NCI-H1694 treated with DMSO at 0.1 percent for 48 hours (cell line): ENCODE measurements around the gene ZFHX3.

Experiments
- DNase-seq: peaks from one replicate; lab custom pipeline; 2025; lab: John Stamatoyannopoulos, UW

Gene ZFHX3

DNA sequence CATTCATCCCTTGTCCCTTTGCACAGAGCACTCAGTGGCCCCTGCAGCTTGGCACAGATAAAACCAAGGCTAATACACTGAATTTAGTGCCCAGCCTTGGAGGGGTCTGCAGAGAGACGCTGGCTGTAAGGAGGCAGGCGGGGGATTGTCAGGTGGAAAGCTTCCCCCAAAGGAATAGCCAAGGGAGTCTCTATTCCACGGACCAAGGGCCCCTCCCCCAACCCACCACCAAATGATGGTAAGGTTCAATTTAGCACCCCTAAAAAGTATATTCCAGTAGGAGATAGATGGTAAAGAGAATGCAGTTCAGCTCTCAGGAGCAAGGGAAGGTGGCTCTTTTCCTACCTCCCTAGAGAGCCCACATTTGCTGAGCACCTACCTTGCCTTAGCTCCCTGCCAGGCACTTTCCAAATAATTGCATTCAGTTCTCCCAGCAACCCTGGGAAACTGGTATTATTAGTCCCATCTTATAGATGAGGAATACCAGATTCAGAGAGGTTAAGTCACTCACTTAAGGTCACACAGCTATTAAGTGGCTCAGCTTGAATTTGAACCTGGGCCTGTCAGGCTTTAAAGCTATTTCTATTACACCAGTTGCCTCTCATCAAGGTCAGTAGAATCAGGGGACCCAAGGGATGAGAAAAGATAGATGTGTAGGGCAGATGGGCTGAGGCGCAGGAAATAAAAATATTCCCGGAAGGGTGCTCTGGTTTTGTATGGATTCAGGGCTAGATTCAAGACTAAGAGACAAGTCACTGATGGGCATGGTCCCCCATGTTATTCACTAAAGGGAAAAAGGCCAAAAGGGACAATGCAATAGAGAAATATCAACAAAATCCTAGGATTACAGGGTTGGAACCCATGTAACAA is 20.0 kb upstream of the ZFHX3 start:
- DNase-seq, result no peak

DNA sequence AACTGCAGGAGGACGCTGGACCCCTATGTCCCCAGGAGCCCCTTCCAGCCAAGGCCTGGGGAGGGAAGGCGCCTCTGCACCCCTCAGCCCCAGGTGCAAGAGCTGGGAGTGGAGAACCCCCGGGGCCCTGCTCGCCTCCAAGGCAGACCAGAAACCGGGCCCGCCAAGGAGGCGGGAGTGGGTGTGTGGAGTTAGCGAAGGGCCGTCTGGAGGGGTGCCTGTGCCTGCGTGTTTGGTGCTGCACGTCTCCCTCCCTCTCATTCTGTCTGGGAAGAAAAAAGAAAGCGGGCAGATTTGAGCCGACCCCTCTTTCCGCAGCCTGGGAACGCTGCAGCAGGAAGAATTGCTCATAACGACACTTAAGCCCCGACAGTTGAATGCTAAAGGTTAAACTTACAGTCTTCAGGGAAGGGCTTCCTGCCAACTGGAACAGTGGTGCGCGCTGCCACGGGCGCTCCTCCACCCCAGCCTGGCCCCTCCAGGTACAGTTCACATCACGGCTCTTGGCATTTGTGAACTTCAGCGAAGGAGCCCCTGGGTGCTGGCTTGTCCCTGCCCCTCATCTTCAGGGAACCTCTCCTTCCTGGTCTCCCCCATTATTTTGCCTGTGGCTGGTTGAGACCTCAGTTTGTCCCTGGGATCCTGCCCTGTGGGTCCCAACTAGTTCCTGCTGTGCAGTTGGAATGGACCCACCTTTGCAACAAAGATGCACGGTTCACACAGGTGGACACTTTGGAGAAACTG is 19.2 kb upstream of the ZFHX3 start:
- DNase-seq, result no peak

DNA sequence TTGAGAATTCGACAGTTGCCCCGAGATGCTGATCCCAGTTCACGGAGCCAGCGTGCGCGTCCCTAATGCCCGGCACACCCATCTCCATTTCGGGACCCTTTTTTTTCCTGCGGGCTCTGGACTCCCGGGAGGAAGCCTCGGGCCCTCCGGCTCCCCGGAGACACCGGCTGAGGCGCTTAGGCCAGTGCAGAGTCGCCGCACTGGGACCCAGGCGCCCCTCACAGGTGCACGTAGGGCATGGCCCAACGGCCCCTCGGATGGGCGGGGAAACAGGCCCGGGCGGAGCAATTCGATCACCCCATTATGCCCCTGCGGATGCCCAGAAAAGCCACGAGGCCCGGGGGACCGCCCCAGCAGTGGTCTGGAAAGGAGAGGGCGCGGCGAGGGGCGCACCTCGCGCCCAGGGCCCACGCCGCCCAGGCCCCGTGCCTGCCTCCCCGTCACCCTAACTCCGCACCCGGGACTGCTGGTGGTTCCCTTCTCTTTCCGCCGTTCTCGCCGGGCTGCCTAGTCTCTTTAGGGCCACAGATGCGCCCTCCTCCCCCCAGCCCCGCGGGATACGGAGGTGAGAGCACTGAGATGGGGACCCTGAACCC is 18.5 kb upstream of the ZFHX3 start:
- DNase-seq, result no peak

DNA sequence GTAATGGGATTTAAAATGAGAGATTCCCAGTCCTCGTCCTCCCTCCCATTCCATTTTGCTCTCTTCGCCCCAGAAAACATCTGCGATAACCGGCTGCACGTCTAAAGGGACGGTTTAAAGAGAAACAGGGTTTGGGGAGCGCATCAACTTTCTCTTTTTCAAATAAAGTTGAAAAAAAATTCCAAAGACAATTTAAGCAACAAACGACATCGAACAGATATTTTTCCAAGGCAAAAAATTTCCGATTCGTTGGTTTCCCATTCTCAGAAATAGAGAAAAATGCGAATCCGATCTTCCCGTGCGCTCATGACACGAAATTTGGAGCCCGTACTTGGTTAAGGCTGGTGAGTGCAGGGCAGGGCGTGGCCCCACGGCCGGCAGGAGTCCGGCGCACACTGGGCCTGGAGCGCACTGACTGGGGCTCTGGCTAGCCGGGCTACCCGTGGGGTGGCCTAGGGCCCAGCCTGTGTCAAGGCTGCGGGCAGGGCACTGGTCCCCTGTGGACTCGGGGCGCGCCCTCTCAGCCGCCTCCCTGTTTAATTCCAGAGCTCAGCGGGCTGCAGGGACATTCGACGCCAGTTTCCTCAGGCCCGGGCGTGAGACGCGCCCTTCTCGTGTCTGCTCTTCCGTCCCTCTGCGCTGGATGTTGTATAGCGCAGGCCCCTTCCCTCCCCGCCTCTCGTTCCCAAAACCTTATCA is 17.9 kb upstream of the ZFHX3 start:
- DNase-seq, result no peak

DNA sequence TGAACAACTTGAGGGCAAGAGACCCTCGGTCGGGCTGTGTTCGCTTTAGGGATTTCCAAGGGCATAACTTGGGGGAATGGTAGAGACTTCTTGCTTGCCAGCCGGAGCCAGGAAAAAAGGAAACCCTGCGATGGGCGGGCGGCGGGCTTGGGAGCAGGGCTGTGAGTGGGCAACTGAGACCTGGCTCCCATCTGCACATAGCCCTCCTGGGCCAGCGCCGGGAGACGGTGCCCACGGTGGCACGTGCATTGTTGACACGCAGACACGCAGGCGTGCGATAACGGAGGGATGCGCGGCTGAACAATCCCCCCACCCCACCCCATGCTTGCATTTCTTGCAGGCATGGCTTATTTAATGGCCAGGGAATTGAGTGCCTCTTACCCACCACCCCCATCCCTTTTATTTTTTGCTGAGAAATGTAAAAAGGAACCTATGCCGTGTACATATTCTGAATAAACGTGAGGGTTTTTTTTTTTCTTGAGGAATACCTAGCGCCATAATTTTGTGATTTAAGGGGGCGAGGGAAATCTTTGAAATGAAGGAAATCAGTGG is 17.1 kb upstream of the ZFHX3 start:
- no peak for DNase-seq

DNA sequence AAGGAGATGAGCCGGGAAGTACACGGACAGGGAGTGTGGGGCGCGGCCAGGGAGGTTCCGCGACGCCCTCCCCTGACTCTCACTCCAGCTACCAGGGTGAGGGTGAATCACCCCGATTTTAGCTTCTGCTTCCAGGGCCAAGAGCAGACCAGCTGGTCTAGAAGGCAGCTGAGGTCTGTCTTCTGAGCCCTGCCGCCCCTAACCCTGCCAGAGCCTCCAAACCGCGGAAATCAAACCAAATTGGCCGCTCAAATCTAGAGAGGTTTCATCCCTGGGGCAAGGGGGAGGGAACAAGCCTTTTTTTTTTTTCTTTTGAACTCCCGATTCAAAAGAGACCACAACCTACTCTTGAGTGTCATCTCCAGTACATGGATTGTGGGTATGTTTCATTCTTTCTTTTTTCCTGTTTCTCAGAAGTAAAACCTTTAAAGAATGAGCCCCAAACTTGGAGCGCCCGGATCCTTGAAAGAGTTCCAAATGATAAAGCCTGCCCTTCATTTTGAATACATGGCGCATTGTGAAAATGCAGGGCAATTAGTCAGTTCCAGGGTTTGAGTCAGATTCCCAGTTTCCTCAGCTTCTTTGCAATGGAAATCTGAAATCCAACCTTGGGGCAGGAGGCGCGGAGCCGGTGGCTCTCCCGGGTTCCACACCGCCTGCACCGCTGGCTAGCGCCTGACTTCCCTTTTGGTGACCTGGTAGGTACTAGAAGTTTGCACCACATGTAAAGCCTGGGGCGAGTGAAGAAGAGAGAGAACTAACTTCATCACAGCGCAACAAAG is 16.5 kb upstream of the ZFHX3 start:
- DNase-seq, result no peak

DNA sequence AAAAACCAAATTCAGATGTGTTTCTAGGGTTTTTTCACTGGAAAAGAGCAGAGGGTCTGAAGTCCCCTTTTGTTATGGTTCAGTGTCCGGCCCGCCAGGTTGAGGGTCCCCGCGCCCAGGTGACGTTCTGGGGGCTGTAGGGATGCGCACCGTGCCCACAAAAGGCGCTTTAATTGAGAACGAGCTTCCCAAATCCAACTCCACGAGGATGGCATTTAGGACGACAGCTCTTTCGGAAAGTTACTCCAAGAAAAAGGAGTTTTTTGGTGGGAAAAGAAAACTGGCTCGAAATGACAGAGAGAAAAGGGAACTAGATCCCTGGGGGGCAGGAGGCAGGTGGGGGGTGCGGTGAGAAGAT is 15.9 kb upstream of the ZFHX3 start:
- DNase-seq, result no peak

DNA sequence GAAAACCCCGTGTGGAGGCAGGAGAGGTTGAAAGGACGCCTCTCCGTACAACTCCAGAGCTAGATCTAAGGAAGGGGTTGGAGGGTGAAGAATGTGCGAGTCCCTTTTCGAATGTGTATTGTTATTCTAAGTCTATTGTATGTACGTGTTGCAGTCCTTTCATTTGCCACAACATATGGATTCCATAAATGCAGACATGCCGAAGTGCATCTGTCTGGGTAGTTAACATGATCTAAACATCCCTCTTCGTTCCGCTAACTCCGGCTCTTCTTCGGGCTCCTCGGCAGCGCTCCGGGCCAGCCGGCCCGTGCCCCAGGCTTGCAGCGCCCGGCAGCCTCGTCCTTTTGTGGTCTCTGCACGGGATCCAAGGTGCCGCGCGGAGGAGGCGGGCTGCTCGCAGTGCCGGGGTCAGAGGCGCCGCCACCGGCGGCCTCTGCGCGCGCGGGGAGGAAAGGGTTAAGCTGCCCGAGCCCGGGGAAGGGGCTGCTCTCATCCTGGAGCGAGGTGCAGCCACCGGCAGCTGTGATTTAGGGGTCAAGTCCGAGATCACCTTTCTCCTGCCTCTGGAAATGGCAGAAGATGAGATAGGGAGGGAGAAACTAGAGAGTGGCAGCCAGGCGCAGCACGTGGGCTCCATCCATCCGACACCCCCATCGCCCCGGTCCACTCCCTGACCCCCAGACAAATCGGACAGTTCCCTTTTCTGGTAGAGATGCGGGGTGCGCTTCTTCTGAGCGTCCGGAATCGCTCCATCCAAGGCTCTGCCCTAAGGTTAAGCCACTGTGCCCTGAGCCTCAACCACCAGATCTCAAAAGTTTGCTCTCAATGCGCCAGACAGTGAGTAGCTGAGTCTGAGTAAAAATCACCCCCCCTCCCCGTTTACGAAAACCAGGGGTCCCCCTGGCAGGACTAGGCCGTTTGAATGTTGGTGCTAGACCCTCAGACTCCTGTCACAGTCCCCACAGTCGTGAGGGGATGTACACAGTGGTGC is 15.1 kb upstream of the ZFHX3 start:
- no peak for DNase-seq

DNA sequence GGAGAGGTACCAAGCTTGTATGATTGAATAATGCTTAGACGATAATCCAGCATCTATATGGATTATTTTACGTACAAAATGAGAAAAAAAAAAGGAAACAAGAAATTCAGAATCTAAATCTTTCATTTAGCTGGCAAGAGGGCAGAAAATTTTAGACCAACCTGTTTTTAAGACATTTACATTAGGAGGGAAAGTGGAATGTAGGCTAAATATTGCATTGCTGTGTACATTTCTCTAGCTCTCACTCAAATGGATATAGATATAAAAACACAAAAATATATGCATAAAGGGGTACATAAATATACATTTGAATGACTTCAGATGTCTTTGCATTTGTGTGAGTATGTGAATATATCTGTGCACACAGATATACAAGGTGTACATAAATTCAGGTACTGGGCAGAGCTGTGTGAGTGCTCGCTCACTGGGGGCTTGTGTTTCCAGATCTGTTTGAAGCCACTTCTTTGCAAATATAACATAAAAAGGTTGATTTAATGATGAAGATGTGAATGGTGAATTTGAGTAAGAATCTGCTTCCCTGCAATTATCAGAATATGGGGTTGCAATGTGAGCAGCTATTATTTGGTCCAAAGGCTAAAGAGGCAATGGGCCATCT is 14.2 kb upstream of the ZFHX3 start:
- DNase-seq, result no peak

DNA sequence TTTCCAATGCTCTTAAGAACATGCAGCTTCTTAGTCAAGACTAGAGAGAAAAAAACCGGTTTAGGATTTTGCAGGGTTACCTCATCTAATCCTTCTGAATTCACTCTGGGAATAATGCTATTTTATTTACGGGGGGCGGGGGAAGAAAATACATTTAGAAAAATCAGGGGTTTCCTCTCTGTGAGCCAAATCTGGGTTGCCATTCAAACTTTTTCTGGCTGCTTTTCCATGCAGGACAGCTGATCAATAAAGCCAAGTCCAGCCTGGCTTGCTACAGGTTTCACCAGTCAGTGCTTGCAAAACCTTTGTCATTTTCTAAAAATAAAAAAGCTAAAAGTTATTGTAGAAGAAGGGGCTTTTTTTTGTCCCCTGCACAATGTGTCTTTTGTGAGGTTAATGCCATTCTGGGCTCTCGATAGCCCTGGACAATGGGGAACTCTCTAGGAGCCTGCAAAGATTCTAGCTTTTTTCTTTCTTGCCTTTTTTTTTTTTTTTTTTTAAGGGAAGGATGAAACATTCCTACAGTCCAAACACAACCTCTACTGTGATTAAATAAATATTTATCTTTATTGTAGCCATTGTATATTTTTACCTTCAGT is 13.1 kb upstream of the ZFHX3 start:
- no peak for DNase-seq

DNA sequence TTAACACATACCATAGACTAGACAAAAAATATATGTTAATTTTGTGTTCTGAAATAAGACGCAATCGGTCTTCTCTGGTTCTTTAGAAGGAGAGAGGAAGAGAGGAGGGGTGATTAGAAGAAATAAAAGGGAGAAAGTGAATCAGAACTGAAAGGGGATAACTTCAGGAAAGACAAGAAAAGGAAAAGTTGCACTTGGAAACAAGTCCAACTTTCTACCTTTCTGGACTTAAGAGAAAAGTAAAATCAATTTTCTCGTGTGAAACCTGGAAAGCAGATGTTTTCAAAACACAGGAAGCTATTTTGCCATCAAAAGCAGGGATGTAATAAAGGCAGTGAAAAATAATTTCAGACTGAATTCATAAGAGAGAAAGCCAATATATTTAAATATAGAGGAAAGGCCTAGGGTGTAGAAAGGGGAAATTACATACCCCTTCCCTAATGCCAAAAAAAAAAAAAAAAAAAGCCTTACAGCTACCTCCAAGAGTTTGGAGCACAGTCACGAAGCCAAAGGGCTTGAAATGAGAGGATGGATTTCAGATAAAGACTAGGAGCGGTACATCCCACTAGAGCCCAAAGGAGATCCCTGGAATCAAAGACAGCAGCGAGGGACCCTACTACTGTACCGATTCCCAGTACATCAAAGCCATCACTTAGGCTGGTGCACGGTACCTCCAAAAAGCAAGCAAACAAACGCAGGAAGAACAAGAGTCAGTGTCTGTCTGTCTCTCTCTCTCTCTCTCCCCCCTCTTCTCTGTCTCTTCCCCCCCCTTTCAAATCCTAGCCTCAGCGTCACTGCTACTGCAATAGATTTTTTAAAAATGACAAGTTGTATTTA is 12.1 kb upstream of the ZFHX3 start:
- DNase-seq, result no peak

DNA sequence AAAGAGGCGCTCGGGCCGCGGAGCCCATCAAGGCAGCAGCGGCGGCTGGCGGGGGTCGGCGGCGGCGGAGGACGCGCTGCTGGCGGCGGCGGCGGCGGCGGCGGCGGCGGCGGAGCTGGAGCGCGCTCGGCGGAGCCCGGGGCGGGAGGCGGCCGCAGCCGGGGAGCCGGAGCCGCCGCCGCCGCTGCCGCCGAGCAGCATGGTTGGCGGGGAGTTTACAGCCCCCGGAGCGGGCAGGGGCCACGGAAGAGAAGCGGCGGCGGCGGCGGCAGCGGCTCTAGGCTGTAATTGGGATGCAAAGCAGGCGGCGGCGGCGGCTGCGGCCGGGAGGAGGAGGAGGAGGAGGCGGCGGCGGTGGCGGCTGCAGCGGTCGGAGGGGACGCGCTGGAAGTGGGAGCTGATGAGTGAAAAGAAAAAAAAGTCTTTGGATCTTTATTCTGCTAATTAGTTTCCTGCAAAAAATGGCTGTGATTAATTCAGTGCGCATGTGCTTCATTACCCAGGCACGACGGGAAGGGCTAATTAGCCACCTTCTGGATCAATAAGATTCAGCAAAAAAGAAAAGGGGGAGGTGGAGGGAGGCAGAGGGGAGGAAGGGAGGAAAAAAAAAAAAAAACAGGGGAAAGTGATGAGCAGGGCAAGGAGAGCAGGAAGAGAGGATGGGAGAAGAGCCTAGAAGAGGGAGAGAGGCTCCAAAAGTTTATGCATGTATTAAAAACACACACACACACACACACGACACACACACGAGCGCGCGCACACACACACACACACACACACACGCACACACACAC is 10.9 kb upstream of the ZFHX3 start:
- peak; percentile 55 for DNase-seq

DNA sequence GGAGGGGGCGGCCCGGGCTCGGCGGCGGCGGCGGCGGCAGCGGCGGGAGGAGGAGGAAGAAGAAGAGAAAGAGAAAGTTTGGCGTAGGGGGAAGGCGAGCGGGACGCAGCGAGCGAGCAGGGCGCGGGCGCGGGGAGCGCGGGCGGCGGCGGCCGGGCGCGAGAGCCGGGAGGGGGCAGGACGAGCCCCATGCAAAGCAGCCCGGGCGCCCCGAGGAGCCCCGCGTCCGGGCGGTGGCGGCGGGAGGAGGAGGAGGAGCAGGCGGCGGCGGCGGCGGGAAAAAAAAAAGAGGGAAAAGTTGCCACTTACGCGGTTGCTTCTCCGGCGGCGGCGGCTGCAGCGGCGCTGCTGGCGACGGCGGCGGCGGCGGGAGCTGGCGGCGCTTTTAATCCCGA is 10.3 kb upstream of the ZFHX3 start:
- no peak for DNase-seq

DNA sequence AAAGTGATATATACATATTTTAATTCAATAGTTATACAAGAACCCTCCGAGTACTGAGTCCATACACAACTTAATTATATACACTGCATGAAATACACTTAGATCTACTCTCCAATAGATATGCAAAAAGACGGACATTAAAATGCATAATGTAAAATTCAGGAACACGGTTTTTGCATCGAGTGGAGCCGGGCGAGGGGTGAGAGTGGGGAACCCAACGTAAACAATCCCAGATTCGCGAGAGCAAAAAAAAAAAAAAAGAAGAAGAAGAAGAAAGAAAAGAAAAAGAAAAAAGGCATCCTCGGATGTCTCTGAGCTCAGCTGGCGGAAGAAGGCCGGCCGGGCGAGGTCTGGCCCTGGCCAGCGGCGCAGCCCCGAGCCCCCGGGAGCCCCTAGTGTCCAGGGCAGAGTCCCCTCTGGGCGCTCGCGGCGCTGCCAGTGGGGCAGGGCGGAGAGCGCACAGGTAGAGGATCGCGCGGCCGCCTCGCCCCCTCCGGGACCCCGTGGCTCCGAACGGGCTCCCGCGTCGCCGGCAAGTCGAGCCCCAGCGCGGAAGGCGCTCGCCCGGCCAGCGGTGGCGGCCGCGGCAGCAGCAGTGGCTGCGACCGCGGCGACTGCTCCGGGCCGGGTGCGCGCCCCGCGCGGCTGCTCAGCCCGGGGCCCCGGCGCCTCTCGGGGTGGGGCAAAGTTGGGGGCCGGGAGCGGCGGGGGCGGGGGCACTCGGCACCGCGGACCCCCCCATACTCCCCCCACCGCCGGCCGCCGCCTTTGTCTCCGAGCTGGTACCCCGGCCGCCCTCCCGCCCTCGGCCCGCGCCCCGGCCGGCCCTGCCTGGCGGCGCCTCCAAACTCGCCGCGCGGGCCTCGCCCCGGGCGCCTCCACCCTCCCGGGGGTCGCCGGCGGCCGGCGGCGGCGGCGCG is 9.6 kb upstream of the ZFHX3 start:
- DNase-seq, result no peak

DNA sequence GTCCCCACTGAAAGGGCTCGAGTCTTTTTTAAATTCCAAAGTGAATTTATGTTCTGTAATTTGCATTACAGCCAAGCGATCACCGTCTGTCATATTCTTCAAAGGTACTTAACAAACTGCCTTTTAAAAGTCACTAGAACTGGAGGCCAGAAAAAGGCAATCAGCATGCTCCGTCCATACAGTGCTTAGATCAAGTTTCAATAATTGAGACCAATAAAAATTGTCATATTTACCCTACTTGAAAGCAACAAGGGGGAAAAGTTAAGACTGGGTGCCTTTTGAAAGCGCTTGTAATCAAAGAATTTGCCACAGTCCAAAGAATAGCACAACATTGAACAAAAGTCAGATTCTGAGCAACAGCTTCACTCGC is 9.0 kb upstream of the ZFHX3 start:
- DNase-seq, result no peak

DNA sequence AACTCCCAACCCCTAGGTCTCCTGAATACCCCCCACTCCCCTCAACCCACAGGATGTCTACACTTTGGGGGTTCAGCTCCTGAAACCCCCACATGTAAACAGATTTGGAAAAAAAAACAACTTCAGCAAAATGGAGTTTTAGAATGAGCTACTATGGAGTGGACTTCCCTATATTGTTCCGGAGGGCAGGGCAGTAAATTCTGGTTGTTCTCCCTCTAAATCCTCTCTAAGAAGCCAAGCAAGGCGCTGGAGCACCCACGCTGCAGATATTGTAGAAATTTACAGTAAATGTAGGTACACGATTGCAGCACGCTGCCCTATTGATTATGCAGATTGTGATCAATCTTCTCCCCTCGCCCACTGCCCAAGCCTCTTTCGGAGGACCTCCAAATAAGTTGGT is 8.5 kb upstream of the ZFHX3 start:
- DNase-seq, result no peak
